Endodermal cell (in vitro differentiated cells): ENCODE results near the gene KCNMA1. TPM values are rescaled to one million over a fixed set of nuclear protein-coding genes. Genes with fewer than 3 reads are reported as not detected.

ENCODE experiments used
- DNase-seq: peaks from one replicate; pipeline ENCODE4 v3.0.0-alpha.2; 2017
- H3K27ac ChIP-seq: 2 replicates; pipeline ENCODE4 v1.5.1; 2013; ENCODE audit warnings: mild to moderate bottlenecking, low read depth, low read length, moderate library complexity
- H3K27me3 ChIP-seq: 2 replicates; pipeline ENCODE4 v1.6.1; 2013; ENCODE audit warnings: mild to moderate bottlenecking, low read length, moderate library complexity; ENCODE audit not compliant: insufficient read depth, control insufficient read depth, poor library complexity, severe bottlenecking
- H3K36me3 ChIP-seq: 2 replicates; pipeline ENCODE4 v1.7.0; 2013; ENCODE audit warnings: mild to moderate bottlenecking, low read length, moderate library complexity; ENCODE audit not compliant: control insufficient read depth, insufficient read depth
- H3K4me1 ChIP-seq: one replicate; pipeline ENCODE4 v1.7.0; 2013; ENCODE audit warnings: low read length; ENCODE audit not compliant: control insufficient read depth, insufficient read depth
- H3K4me3 ChIP-seq: 2 replicates; pipeline ENCODE4 v1.5.1; 2013; ENCODE audit warnings: mild to moderate bottlenecking, low read length, moderate library complexity
- H3K9ac ChIP-seq: 2 replicates; pipeline ENCODE4 v1.6.1; 2013; ENCODE audit warnings: mild to moderate bottlenecking, low read length, moderate library complexity; ENCODE audit not compliant: poor library complexity, severe bottlenecking; ENCODE audit errors: extremely low read depth
- H3K9me3 ChIP-seq: 2 replicates; pipeline ENCODE4 v1.6.1; 2013; ENCODE audit warnings: mild to moderate bottlenecking, low read length, moderate library complexity; ENCODE audit not compliant: control insufficient read depth
- H3K27ac Mint-ChIP-seq: 2 replicates; pipeline ENCODE4 v1.8.0; 2020; ENCODE audit warnings: mixed read lengths
- H3K27me3 Mint-ChIP-seq: 2 replicates; pipeline ENCODE4 v1.8.0; 2021; ENCODE audit warnings: mild to moderate bottlenecking, mixed read lengths; ENCODE audit not compliant: insufficient read depth
- H3K36me3 Mint-ChIP-seq: 2 replicates; pipeline ENCODE4 v1.8.0; 2020; ENCODE audit warnings: low read depth, mixed read lengths
- H3K4me1 Mint-ChIP-seq: 2 replicates; pipeline ENCODE4 v1.8.0; 2020; ENCODE audit warnings: mixed read lengths
- H3K4me3 Mint-ChIP-seq: 2 replicates; pipeline ENCODE4 v1.8.0; 2020; ENCODE audit warnings: mild to moderate bottlenecking, moderate library complexity, mixed read lengths
- H3K9me3 Mint-ChIP-seq: 2 replicates; pipeline ENCODE4 v1.8.0; 2020; ENCODE audit warnings: mild to moderate bottlenecking, mixed read lengths
- WGBS, 2 experiments: methylation state at CpG; one replicate each; pipeline versions ENCODE4 v1.1.5 to v1.1.7; 2013; ENCODE audit warnings: missing lambda C conversion rate in 2 of 2, mixed read lengths in 1 of 2; ENCODE audit not compliant: insufficient coverage in 1 of 2, insufficient read length in 1 of 2; 5-methylcytosine and 5-hydroxymethylcytosine counted together
- total RNA-seq, 2 donors: library from RNA; stranded (reverse); fragmentation: NEBNext Ultra II Directional in 1 of 2; extraction: Animal tissue kit (Norgen Biotek cat#: 25700) in 1 of 2; gene quantifications; 2 replicates in 1 of 2; 3 replicates in 1 of 2; pipeline ENCODE4 v1.2.1, GENCODE V29; 2021
- TF ChIP-seq, protein P1 (sequence below): fragments of 200-600 bp; sonication (generic); conservative IDR thresholded peaks from 2 replicates; pipeline ENCODE4 v1.5.0; 2021; ENCODE audit warnings: antibody characterized with exemption, mild to moderate bottlenecking

Gene KCNMA1
- total RNA-seq, 2 donors from 2014 or later: 0.55 to 1.3 TPM

- H3K4me3 Mint-ChIP-seq: no peak overlapping the region
- DNase-seq: no peak
- Histone ChIP-seq H3K36me3 (no peaks in the 10 kb centered on the region), H3K4me3 (no peak overlapping the region), H3K27me3 (no peaks in the 10 kb centered on the region), H3K9ac (no peak overlapping the region), H3K4me1 (no peaks in the 10 kb centered on the region), H3K9me3 (no peaks in the 10 kb centered on the region), H3K27ac (no peak overlapping the region)
- peaks cover 6% of the 10 kb centered on the region for H3K27me3 Mint-ChIP-seq
- no peaks in the 10 kb centered on the region for H3K4me1 Mint-ChIP-seq
- TF ChIP-seq, protein P1, sequence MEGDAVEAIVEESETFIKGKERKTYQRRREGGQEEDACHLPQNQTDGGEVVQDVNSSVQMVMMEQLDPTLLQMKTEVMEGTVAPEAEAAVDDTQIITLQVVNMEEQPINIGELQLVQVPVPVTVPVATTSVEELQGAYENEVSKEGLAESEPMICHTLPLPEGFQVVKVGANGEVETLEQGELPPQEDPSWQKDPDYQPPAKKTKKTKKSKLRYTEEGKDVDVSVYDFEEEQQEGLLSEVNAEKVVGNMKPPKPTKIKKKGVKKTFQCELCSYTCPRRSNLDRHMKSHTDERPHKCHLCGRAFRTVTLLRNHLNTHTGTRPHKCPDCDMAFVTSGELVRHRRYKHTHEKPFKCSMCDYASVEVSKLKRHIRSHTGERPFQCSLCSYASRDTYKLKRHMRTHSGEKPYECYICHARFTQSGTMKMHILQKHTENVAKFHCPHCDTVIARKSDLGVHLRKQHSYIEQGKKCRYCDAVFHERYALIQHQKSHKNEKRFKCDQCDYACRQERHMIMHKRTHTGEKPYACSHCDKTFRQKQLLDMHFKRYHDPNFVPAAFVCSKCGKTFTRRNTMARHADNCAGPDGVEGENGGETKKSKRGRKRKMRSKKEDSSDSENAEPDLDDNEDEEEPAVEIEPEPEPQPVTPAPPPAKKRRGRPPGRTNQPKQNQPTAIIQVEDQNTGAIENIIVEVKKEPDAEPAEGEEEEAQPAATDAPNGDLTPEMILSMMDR: no peak
- no peaks in the 10 kb centered on the region for H3K9me3 Mint-ChIP-seq
- WGBS, 2 experiments: 90 to 95% methylated on average over 2 of the region's 2 CpGs
- H3K27ac Mint-ChIP-seq: no peak overlapping the region
- no peaks in the 10 kb centered on the region for H3K36me3 Mint-ChIP-seq
Measured at GRCh38 chr10:77419979-77420378, 217.6 kb downstream of the KCNMA1 start.

GRCh38 chr10:77419056-77419455, 218.6 kb downstream of the KCNMA1 start:
- Mint-ChIP-seq H3K4me1 (no peaks in the 10 kb centered on the region), H3K27me3 (peaks cover 6% of the 10 kb centered on the region), H3K9me3 (no peaks in the 10 kb centered on the region), H3K4me3 (no peak overlapping the region), H3K27ac (no peak overlapping the region), H3K36me3 (no peaks in the 10 kb centered on the region)
- H3K27ac ChIP-seq: no peak overlapping the region
- no peak for DNase-seq
- H3K4me1 ChIP-seq: no peaks in the 10 kb centered on the region
- H3K36me3 ChIP-seq: no peaks in the 10 kb centered on the region
- WGBS, 2 experiments: 92% methylated on average over 5 of the region's 5 CpGs; no CpG with 5 or more reads in 1 of the 2 experiments
- H3K27me3 ChIP-seq: no peaks in the 10 kb centered on the region
- H3K9ac ChIP-seq: no peak overlapping the region
- TF ChIP-seq, protein P1: no peak
- H3K4me3 ChIP-seq: no peak overlapping the region
- H3K9me3 ChIP-seq: no peaks in the 10 kb centered on the region

- H3K9me3 Mint-ChIP-seq: no peaks in the 10 kb centered on the region
- H3K27me3 Mint-ChIP-seq: peaks cover 6% of the 10 kb centered on the region
- peaks cover 3% of the 10 kb centered on the region for H3K4me1 Mint-ChIP-seq
- no peaks in the 10 kb centered on the region for H3K27me3 ChIP-seq
- H3K27ac ChIP-seq: no peak overlapping the region
- WGBS, 2 experiments: 91 to 94% methylated on average over 9 to 11 of the region's 11 CpGs
- DNase-seq: no peak
- H3K4me3 Mint-ChIP-seq: no peak overlapping the region
- no peak overlapping the region for H3K4me3 ChIP-seq
- TF ChIP-seq, protein P1: no peak
- H3K9me3 ChIP-seq: no peaks in the 10 kb centered on the region
- H3K36me3 Mint-ChIP-seq: no peaks in the 10 kb centered on the region
- no peak overlapping the region for H3K9ac ChIP-seq
- no peaks in the 10 kb centered on the region for H3K4me1 ChIP-seq
- H3K27ac Mint-ChIP-seq: no peak overlapping the region
- H3K36me3 ChIP-seq: no peaks in the 10 kb centered on the region
Measured at GRCh38 chr10:77417806-77418640, 219.6 kb downstream of the KCNMA1 start.
